Activated naive CD8-positive, alpha-beta T cell treated with anti-CD3 and anti-CD28 coated beads, Interleukin-2, amount 50 U/mL, for 24 hours (primary cell): ENCODE measurements around the gene ASGR1.
"Not testable (repeated sequence)": the region's sequence is repeated elsewhere in the genome, so short reads cannot be mapped to it uniquely, and the experiment has no call there.

Source experiments
- ATAC-seq: fragments of 150-1000 bp; cut with Tn5 transposase; one replicate; pipeline ENCODE4 v1.10.0; 2021
- DNase-seq: peaks from one replicate; pipeline ENCODE4 v3.0.0; 2021
- H3K27ac Mint-ChIP-seq: one replicate; pipeline ENCODE4 v1.8.0; 2021; ENCODE audit warnings: mild to moderate bottlenecking, mixed read lengths
- H3K27me3 Mint-ChIP-seq: one replicate; pipeline ENCODE4 v1.8.0; 2021; ENCODE audit warnings: mixed read lengths
- H3K36me3 Mint-ChIP-seq: one replicate; pipeline ENCODE4 v1.8.0; 2021; ENCODE audit warnings: low read depth, mixed read lengths
- H3K4me1 Mint-ChIP-seq: one replicate; pipeline ENCODE4 v1.8.0; 2021; ENCODE audit warnings: mixed read lengths
- H3K4me3 Mint-ChIP-seq: one replicate; pipeline ENCODE4 v1.8.0; 2021; ENCODE audit warnings: mild to moderate bottlenecking, moderate library complexity, mixed read lengths
- H3K9me3 Mint-ChIP-seq: one replicate; pipeline ENCODE4 v1.8.0; 2021; ENCODE audit warnings: mixed read lengths

Gene ASGR1

GRCh38 chr17:7169565-7169908 lies 9.6 kb downstream of the ASGR1 start:
- H3K9me3 Mint-ChIP-seq, ATAC-seq, DNase-seq, H3K27ac Mint-ChIP-seq, H3K4me1 Mint-ChIP-seq, H3K27me3 Mint-ChIP-seq, H3K4me3 Mint-ChIP-seq, H3K36me3 Mint-ChIP-seq: not testable (repeated sequence)

- H3K36me3 Mint-ChIP-seq, H3K4me1 Mint-ChIP-seq, H3K27ac Mint-ChIP-seq, H3K27me3 Mint-ChIP-seq, ATAC-seq, DNase-seq, H3K9me3 Mint-ChIP-seq, H3K4me3 Mint-ChIP-seq: not testable (repeated sequence)
These were observed 10.2 kb downstream of the ASGR1 start for GRCh38 chr17:7168841-7169564.

GRCh38 chr17:7167832-7168231 lies 11.3 kb downstream of the ASGR1 start:
- ATAC-seq (no peak), DNase-seq (no peak)
- H3K36me3 Mint-ChIP-seq: peaks cover 2% of the 10 kb centered on the region
- H3K9me3 Mint-ChIP-seq: no peaks in the 10 kb centered on the region
- H3K4me3 Mint-ChIP-seq: no peak overlapping the region
- H3K27me3 Mint-ChIP-seq: no peaks in the 10 kb centered on the region
- no peaks in the 10 kb centered on the region for H3K4me1 Mint-ChIP-seq
- H3K27ac Mint-ChIP-seq: no peak overlapping the region

- DNase-seq (no peak), ATAC-seq (no peak)
- no peak overlapping the region for H3K4me3 Mint-ChIP-seq
- no peaks in the 10 kb centered on the region for H3K27me3 Mint-ChIP-seq
- peaks cover 2% of the 10 kb centered on the region for H3K36me3 Mint-ChIP-seq
- no peak overlapping the region for H3K27ac Mint-ChIP-seq
- H3K4me1 Mint-ChIP-seq: no peaks in the 10 kb centered on the region
- H3K9me3 Mint-ChIP-seq: no peaks in the 10 kb centered on the region
These were observed 12.3 kb downstream of the ASGR1 start for GRCh38 chr17:7166873-7167272.

- not testable (repeated sequence) for H3K36me3 Mint-ChIP-seq, H3K4me3 Mint-ChIP-seq, DNase-seq, H3K27ac Mint-ChIP-seq, H3K4me1 Mint-ChIP-seq, H3K27me3 Mint-ChIP-seq, H3K9me3 Mint-ChIP-seq, ATAC-seq
These were observed 19.6 kb downstream of the ASGR1 start for GRCh38 chr17:7159571-7159970.

- not testable (repeated sequence) for H3K36me3 Mint-ChIP-seq, H3K4me1 Mint-ChIP-seq, DNase-seq, H3K9me3 Mint-ChIP-seq, H3K27ac Mint-ChIP-seq, H3K4me3 Mint-ChIP-seq, ATAC-seq, H3K27me3 Mint-ChIP-seq
These were observed 20.7 kb downstream of the ASGR1 start for GRCh38 chr17:7158424-7158823.

GRCh38 chr17:7156342-7156940 lies 22.7 kb downstream of the ASGR1 start:
- Mint-ChIP-seq H3K9me3 (no peaks in the 10 kb centered on the region), H3K36me3 (no peaks in the 10 kb centered on the region), H3K27ac (no peak overlapping the region), H3K4me1 (no peaks in the 10 kb centered on the region), H3K4me3 (no peak overlapping the region), H3K27me3 (peaks cover 9% of the 10 kb centered on the region)
- no peak for ATAC-seq
- no peak for DNase-seq

- no peak for ATAC-seq
These were observed 31.4 kb downstream of the ASGR1 start for GRCh38 chr17:7147772-7148171.

GRCh38 chr17:7146115-7146514 lies 33.1 kb downstream of the ASGR1 start:
- no peak overlapping the region for H3K4me3 Mint-ChIP-seq
- no peaks in the 10 kb centered on the region for H3K9me3 Mint-ChIP-seq
- H3K4me1 Mint-ChIP-seq: no peaks in the 10 kb centered on the region
- no peak overlapping the region for H3K27ac Mint-ChIP-seq
- ATAC-seq (no peak), DNase-seq (no peak)
- no peaks in the 10 kb centered on the region for H3K36me3 Mint-ChIP-seq
- no peaks in the 10 kb centered on the region for H3K27me3 Mint-ChIP-seq

More at GRCh38 chr17:7147772-7148171, 31.4 kb downstream of the ASGR1 start:
- H3K27me3 Mint-ChIP-seq: peaks cover 3% of the 10 kb centered on the region
- no peak for DNase-seq
- no peaks in the 10 kb centered on the region for H3K9me3 Mint-ChIP-seq
- no peaks in the 10 kb centered on the region for H3K4me1 Mint-ChIP-seq
- H3K27ac Mint-ChIP-seq: no peak overlapping the region
- no peaks in the 10 kb centered on the region for H3K36me3 Mint-ChIP-seq
- no peak overlapping the region for H3K4me3 Mint-ChIP-seq

- Mint-ChIP-seq H3K9me3 (no peaks in the 10 kb centered on the region), H3K4me1 (no peaks in the 10 kb centered on the region), H3K4me3 (no peak overlapping the region), H3K27me3 (no peaks in the 10 kb centered on the region), H3K36me3 (no peaks in the 10 kb centered on the region), H3K27ac (no peak overlapping the region)
- DNase-seq (no peak), ATAC-seq (no peak)
These were observed 35.0 kb downstream of the ASGR1 start for GRCh38 chr17:7144213-7144612.

- no peaks in the 10 kb centered on the region for H3K9me3 Mint-ChIP-seq
- no peak overlapping the region for H3K27ac Mint-ChIP-seq
- no peak overlapping the region for H3K4me3 Mint-ChIP-seq
- DNase-seq (no peak), ATAC-seq (no peak)
- H3K27me3 Mint-ChIP-seq: peaks cover 4% of the 10 kb centered on the region
- H3K4me1 Mint-ChIP-seq: no peaks in the 10 kb centered on the region
- no peaks in the 10 kb centered on the region for H3K36me3 Mint-ChIP-seq
These were observed 37.3 kb downstream of the ASGR1 start for GRCh38 chr17:7141824-7142223.

GRCh38 chr17:7139400-7139799 lies 39.8 kb downstream of the ASGR1 start:
- Mint-ChIP-seq H3K4me3 (no peak overlapping the region), H3K27ac (no peak overlapping the region), H3K36me3 (no peaks in the 10 kb centered on the region), H3K4me1 (no peaks in the 10 kb centered on the region), H3K9me3 (no peaks in the 10 kb centered on the region), H3K27me3 (peaks cover 7% of the 10 kb centered on the region)
- DNase-seq (no peak), ATAC-seq (no peak)

GRCh38 chr17:7138800-7139381 lies 40.3 kb downstream of the ASGR1 start:
- Mint-ChIP-seq H3K27me3 (peaks cover 7% of the 10 kb centered on the region), H3K4me3 (no peak overlapping the region), H3K36me3 (no peaks in the 10 kb centered on the region), H3K4me1 (no peaks in the 10 kb centered on the region), H3K27ac (no peak overlapping the region), H3K9me3 (no peaks in the 10 kb centered on the region)
- DNase-seq (no peak), ATAC-seq (no peak)

GRCh38 chr17:7137171-7137943 lies 41.8 kb downstream of the ASGR1 start:
- no peak for DNase-seq
- ATAC-seq: no peak
- Mint-ChIP-seq H3K36me3 (no peaks in the 10 kb centered on the region), H3K27ac (no peak overlapping the region), H3K27me3 (peaks cover 7% of the 10 kb centered on the region), H3K4me1 (peaks cover 12% of the 10 kb centered on the region), H3K4me3 (no peak overlapping the region), H3K9me3 (no peaks in the 10 kb centered on the region)
